ENCODE data around the gene YBEY. TPM values are rescaled to one million over a fixed set of nuclear protein-coding genes. Genes with fewer than 3 reads are reported as not detected.

Gene YBEY
- total RNA-seq, 2 experiments from 2014 or later, result 14.4 to 14.8 TPM

DNA sequence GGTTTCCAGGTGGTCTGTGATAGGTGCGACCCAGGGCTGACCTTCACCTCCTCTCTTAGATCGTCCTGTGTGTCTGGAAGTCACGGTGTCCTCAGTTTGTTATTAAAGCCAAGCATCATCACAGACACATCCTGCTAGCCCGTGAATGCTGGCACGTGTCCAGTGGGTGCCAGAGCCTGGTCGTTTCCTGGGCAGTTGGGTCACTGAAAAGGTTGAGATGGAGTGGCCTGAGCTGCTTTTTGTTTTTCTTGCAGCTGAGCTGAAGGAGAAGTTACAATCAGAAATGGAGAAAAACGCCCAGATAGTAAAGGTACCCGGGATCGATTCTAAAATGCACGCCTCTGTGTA lies 61.0 kb downstream of the YBEY start:
- ChIA-PET CTCF (no interaction called here), POLR2A (no interaction called here)
- Mint-ChIP-seq H3K27me3 (no peaks in the 10 kb centered on the region), H3K27ac (no peak overlapping the region), H3K36me3 (peaks cover 36% of the 10 kb centered on the region), H3K4me1 (ENCODE audit: low read depth) (no peaks in the 10 kb centered on the region), H3K9me3 (no peaks in the 10 kb centered on the region), H3K4me3 (no peak overlapping the region)
- no peak for DNase-seq
- intact Hi-C loops (cut with micrococcal nuclease), result no loop called here

Other genes with a start within 250 kb of the YBEY start
- gene COL6A2, start 188.2 kb upstream of the YBEY start, total RNA-seq, result 1 to 10 TPM; 4.3 to 4.8 TPM
- under 1 TPM in 1 of 2 experiments, not detected in 1; 0.22 TPM for gene FTCD, start 130.8 kb upstream of the YBEY start, total RNA-seq
- 1 to 10 TPM; 5.7 to 6.7 TPM for gene SPATC1L, start 101.9 kb upstream of the YBEY start, total RNA-seq
- 10 to 100 TPM; 22.7 to 22.8 TPM for gene LSS, start 57.6 kb upstream of the YBEY start, total RNA-seq
- gene MCM3AP, start 731 bp upstream of the YBEY start, total RNA-seq, result 100 to 1,000 TPM; 117 to 126 TPM
- gene C21orf58, start 37.5 kb downstream of the YBEY start, total RNA-seq, result 10 to 100 TPM; 25.8 to 28.1 TPM
- gene PCNT, start 37.8 kb downstream of the YBEY start, total RNA-seq, result 10 to 100 TPM; 48.5 to 50.6 TPM
- gene DIP2A, start 172.5 kb downstream of the YBEY start, total RNA-seq, result 10 to 100 TPM; 32.0 to 35.3 TPM